ENCODE results near the gene DYRK3.
"Not testable (repeated sequence)": the region's sequence is repeated elsewhere in the genome, so short reads cannot be mapped to it uniquely, and the experiment has no call there.

DYRK3 gene

DNA sequence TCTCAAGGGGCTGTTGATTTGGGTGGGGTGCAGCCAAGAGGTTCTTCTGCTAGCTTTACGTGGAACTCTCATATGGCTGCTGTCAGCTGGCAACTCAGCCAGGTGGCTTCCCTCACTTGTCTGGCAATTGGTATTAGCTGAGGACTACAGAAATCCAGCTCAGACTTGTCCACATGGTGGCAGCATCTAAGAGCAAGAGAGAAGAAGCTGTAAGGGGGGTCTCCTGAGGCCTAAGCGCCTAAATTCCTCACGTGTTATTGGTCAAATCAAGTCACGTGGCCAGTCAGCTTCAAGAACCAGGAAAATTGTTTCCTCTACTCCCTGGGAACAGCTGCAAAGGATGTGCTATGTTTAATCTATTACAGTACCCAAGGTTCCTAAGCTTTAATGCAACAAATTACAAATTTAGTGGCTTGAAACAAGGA lies 4.2 kb upstream of the DYRK3 start:
- DNase-seq (ENCODE audit: low read depth) = peak; percentile 81

DNA sequence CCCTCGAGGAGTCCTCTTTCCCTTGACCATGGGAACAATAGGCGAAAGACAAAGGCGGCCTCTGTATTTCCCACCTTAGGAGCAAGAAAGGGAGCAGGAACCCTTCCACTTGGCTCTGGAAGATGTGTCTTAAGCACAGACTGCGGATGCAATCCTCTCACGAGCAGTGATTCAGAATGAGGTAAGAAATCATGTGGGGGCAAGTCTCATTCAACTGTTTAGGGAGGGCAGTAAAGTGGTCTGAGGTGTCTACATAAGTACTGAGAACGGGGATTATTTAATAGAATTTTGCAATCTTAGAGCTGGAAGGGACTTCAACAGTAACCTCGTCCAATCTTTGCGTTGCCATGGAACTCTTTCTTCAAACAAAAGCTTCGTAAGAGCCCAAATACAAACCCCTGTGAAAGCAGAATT lies 1.6 kb upstream of the DYRK3 start:
- peak; percentile 75 for DNase-seq (ENCODE audit: low read depth)

DNA sequence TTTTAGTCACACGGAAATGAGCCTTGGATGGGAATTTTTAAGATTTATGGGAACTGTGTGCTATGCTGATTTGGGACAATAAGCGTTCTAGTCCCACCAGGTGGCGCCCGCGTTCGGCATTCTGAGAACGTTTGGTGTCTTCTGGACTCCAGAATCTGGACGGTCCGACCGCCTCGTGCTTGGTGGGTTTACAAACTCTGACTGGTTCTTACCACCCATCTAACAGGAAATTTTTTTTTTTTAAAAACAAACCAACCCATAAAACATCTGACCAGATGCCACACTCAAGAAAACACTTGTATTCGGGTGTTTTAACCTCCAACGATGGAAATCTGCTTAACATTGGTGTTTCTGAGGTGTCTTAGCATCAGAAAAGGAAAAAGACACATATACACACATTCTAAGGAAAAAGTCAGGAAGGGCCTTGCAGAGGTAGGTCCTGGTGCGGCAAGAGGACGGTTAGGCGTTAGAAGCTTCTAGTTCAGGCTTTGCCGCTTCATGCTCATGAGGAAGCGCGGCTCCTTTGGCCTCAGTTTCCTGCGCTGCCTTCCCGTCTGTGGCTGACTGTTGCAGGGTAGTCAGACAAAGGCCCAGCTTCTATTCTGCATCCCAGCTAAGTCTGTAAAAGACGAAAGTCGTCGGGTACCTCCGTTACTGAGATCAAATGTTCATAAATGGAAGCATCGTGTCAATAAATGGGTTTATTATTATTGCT lies 814 bp upstream of the DYRK3 start:
- DNase-seq (ENCODE audit: low read depth) = peak; percentile 86

DNA sequence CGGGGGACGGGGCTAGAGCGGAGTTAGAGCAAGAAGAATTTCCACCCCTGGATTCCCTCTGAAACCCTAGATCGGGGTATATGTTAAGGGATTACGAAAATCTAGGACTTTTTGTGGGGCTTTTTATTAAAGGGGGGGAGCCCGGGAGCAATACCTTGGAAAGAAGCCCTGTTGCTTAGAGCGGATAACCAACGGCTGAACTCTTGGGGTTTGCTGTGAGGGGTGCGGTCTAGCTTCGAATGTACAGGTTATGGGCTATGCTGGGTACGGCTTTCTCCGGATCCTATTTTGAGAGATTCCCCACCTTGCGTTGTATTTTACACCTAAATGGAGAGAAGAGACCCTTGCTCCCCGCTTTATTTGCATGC lies 626 bp downstream of the DYRK3 start:
- DNase-seq (ENCODE audit: low read depth) = no peak

DNA sequence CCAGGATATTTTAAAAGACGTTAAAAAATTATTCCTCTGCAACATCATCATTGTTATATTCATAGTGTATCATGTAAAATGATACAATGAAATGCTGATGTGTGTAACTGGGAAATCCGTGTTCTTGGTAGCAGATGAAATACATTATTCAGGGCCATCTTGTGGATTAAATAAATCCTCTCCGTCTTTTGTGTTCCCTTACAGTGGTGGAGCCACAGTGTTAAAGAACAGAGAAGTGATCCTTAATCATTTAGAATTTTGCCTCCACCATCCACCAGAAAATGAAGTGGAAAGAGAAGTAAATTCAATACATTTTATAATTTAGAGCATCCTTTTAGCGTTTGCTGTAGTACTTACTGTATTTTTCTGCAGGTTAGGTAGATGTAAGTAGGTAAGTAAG lies 1.3 kb downstream of the DYRK3 start:
- DNase-seq (ENCODE audit: low read depth) = no peak

DNA sequence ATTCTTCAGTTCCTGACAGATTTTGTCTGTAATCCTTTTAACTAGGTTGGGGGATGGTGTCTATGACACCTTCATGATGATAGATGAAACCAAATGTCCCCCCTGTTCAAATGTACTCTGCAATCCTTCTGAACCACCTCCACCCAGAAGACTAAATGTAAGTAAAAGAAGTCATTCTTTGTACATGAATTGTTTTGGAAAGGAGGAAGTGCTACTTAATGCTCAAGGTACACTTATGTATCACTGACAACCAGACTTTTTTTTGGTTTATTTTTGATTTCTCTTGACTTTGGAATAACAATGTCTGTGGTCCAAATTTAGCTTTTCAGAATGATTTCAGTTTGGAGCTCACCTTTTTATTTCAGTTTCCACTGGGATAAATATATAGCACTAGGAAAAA lies 2.3 kb downstream of the DYRK3 start:
- DNase-seq (ENCODE audit: low read depth) = no peak

DNA sequence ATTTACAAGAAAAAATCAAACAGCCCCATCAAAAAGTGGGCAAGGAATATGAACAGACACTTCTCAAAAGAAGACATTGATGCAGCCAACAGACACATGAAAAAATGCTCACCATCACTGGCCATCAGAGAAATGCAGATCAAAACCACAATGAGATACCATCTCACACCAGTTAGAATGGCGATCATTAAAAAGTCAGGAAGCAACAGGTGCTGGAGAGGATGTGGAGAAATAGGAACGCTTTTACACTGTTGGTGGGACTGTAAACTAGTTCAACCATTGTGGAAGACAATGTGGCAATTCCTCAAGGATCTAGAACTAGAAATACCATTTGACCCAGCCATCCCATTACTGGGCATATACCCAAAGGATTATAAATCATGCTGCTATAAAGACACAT lies 6.7 kb downstream of the DYRK3 start:
- not testable (repeated sequence) for DNase-seq (ENCODE audit: low read depth)

DNA sequence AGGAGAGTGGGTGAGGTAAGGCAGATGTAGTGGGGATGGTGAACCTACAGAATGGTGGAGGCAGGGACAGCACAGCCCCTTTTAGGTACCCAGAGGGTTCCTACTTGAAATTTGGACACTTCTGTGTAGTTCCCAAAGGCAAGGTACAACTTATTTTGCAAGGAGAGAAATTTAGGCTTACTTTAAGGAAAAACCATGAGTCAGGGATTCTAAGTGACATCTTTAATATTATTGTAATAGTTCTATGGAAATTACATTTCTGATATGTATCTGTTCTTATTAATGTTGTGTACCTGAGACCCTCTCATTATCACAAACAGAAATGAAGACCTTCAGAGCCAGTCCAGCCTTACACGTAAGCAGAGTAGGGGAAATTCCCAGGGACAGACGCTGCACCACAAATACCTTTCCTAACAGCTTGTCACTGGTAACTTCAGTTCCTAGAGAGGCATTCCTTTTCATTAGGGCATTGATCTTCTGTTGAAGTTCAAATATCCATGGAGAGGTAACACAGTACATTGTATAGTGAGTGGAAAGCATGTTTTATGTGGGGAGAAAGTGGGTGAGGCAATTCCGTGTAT lies 7.9 kb downstream of the DYRK3 start:
- DNase-seq (ENCODE audit: low read depth) = no peak

DNA sequence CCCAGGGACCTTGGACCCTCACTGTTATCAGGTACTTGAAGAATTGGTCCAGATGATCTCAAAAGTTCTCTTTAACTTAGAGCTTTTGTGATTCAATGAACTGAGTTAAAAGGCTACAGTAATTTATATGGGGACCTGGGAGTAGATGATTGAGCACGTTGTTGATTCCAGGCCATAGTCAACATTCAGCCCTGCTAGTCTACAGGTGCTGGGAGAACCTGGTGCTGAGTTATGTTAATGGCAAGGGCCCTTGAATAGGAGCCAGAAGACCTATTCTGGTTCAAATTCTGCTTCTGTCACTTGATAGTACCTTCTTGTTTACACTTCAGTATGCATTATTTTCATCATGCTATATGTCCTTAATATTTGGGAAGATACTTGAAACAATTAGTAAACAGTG lies 11.2 kb downstream of the DYRK3 start:
- no peak for DNase-seq (ENCODE audit: low read depth)

DNA sequence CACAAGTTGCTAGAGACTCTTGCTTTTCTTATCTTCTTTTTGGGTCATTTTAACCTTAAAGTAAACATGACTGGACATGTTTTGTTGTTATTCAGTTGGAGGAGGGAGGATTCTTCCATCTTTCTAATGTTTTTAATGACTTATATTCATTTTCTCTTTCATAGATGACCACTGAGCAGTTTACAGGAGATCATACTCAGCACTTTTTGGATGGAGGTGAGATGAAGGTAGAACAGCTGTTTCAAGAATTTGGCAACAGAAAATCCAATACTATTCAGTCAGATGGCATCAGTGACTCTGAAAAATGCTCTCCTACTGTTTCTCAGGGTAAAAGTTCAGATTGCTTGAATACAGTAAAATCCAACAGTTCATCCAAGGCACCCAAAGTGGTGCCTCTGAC lies 11.9 kb downstream of the DYRK3 start:
- no peak for DNase-seq (ENCODE audit: low read depth)

DNA sequence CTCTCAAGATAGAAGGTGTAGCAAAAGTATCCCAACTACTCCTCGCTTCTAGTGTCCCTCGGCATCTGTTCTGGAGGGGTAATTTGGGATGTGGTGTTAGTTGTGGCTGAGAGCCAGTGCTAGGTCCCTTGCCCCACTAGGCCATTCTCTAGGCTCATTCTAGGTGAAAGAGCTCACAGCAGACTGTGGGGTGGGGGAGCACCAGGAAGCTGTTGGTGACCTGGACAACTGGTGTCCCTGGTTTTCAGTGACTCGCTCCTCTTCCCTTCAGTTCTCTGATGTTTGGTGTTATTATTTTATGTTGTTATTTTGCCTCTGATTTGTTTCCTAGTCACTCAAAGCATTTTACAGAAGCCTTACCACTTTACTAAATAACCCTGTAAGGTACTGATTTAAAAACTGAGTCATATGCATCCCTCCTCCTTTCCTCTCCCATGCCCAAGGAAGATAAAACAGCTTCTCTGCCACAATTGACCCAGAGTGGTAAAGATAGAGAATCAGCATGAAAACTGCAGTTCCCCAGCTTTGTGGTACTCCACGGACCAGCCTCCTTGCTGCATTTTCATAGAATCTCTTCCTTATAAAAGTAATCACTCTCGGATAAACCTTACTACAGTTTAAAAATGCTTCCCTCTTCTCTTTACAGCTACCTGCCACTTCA lies 14.1 kb downstream of the DYRK3 start:
- no peak for DNase-seq (ENCODE audit: low read depth)

DNA sequence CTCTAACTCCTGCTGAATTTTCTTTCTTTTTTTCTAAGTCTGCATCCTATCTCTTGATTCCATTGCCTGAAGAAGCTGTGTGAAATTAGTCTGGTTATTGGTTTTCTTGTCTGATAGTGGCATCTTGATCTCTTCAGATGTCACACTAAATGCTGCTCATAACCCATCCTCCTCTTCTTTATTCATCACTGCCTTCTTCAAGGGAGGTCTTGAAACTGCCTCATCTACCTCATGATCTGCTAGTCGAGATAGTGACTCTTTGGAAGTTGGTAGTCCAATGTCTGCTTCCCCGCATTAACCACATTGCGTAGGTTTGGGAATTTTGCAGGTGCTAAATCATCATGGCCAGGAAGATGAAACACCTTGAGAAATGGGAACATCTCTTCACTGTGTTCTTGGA lies 15.7 kb downstream of the DYRK3 start:
- no peak for DNase-seq (ENCODE audit: low read depth)

DNA sequence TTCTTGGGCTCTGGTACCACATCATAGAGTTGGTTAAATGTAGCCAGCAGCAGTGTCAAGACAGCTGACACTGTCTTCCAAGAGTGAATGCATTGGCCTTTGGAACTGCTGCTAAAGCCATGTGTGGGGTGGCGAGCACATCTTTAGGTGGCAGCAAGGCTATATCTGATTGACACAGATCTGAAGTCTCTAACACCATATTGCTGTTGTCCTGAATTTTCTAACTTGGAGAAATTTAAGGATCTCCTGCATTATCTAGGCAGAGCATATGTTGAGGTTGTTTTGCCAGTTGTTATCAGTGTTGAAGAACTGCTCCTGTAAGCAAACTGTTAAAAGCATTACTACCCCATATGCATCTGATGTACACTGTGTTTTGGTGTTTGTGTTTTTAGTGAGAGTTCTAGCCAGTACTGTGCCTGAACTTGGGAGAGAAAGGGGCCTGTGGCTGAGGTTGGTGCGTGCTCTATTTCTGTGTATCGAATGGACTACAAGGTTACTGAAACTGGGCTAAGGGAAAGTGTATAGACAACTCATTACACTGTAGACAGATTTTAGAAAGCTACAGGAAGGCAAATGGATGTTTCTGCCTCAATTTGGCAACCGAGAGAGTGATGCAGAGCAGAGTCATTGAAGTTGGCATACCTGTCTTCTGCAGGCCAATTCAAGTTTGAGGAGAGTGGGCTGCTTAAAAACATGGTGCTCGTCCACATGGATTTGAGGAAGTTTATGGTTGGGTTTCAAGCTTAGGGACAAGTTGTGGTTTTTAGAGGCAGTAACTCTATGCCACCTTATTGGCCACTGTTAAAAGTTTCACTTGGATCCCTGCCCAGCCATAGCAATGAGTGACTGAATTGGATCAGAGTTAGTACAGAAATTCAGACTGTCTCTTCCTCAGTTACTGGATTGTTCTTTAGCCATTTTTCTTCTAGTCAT lies 16.9 kb downstream of the DYRK3 start:
- no peak for DNase-seq (ENCODE audit: low read depth)

DNA sequence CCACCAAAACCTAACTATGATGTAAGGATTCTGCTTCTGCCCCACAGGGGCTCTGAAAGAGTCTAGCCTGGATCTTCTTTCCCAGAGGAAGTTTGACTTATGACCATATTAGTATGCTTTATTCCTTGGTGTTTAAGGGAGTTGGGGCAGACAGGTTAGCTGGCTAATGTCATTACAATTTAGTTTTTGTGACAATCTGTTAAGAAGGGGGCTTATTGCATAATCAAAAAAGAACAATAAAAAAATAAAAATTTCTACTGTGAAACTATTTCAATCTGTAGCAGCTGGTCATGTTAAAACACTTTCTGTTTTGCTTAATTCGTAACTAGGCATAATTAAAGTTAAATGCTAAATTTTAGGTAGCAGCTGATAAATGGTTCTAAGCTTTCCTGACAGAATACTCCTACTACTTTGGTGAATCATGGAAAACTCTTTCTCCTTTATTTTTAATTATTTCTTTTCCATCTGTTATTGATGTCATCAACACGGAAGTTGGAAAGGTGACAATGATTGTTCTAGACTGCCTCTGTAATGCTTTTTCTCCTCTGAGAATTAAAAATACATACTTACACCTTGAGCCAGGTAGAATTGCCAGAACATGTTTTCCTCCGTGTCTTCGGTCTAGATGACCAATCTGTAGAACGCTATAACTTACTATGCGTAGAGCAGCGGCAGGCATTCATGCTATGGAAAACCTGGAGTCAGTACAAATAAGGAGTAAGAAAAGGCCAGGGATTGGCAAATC lies 18.6 kb downstream of the DYRK3 start:
- no peak for DNase-seq (ENCODE audit: low read depth)

DNA sequence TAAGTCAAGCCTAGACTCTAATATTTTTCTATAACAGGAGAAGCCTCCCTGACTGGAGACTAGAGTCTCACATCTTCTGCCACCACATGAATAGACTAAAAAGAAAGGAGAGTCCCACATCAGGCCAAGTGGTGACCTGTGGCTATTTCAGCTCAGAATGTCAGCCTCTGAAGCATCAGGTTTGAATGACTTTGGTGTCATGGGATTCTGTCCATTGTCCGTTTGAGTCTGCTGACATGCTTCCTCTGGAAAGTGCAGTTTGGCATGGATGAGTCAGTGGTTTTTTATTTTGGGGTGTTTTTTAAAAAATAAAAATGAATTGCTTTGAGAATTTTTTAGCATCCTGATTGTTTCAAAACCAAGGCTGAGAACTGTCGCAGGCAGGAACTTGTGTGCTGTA lies 19.5 kb downstream of the DYRK3 start:
- DNase-seq (ENCODE audit: low read depth) = no peak

DNA sequence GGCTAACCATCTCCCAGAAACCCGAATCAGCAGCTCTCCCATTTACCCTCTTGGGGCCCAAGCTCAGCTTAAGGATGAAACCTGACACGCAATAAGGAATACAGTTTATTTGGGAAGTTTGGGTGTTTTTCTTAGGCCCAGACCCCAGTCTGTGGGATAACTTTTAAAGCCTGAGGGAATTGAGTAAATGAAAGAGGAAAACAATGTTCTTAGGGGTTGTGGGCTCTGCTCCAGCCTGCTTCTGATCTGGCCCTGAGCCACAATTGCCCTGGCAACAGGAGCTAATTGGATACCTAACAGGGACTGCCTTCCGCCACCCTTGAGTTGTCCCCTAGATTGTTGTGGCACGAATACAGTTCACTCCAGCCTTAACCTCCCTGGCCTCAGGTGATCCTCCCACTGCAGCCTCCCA lies 20.1 kb downstream of the DYRK3 start:
- DNase-seq (ENCODE audit: low read depth) = no peak

DNA sequence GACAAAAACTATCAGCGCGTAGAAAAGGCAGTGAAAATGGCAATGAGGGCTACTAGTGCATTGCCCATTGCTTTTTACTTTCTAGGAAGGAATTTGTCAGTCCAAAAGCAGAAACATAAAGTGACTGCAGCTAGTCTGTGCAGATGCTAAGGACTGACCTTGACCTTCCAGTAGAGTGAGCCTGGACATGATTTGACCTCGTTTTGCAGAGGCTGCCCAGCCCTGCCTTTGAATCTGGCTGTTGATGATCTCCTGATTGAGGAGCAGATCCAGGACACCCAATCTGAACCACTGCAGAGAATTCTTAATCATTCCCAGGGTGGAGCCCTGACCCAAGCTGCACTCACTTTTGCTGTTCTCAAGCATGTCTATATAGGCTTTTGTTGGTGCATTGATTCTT lies 21.6 kb downstream of the DYRK3 start:
- DNase-seq (ENCODE audit: low read depth) = no peak

DNA sequence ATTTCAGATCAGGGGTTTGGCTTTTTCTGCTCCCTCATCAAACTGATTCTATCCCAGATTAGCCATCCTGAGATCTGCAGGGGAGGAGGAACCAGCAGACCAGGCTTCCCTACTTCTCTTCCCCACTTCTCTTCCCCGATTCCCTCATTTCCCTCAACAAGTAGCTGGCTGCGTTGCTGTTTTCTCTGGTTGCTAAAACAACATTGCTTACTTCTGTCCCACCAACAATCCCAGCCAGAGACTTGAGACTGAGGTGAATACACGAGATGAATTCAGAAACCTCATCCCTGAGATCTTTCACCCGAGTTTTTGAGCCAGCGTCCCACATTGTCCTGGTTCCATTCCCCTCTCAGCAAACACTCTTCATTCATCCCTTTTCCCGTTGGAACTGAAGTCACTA lies 22.4 kb downstream of the DYRK3 start:
- no peak for DNase-seq (ENCODE audit: low read depth)

DNA sequence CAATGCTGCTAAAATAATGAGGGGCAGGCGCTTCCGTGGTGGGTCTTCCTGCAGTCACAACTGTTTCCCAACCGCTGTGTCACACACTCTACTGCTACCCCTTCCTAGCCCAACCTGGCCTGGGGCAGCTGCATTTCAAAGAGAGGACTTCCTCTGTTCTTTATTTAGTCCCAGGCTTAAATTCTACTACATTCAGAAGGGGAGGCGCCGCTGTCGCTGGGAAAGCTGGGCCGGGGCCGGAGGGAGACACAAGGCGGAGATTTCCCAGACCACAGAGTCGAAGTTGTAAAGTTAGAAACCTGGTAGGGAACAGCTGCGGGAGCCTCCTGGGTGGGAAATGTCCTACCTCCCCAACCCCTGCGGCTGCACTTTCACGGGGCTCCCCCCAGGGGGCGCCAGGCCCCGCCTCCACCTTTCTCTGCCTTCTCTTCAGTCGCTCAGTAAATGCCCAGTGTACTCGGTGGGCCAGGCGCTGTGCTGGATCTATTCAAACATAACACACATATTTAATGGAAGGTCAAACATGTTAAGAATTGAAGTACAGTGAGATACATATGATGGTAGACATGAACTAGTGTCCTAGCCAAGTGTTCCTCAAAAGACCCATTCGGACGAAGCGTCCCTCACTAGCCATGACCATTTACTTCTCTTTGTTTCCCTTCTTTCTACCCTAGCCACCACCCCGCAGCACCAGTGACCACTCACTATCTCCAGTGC lies 23.1 kb downstream of the DYRK3 start:
- no peak for DNase-seq (ENCODE audit: low read depth)

DNA sequence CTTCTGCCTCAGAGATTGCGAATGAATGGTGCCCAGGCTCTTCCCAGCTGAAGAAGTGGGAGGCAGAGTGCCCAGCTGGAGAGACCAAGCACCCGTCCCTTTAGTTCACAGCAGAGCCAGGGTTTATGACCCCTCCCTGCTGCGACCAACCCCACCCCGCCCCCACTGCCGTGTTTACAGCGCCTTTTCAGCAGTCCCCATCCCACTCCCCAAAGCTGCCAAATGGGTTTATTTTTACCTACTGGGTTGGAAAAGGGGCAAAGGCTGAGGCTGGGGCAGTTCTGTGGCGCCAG lies 23.6 kb downstream of the DYRK3 start:
- no peak for DNase-seq (ENCODE audit: low read depth)

DNA sequence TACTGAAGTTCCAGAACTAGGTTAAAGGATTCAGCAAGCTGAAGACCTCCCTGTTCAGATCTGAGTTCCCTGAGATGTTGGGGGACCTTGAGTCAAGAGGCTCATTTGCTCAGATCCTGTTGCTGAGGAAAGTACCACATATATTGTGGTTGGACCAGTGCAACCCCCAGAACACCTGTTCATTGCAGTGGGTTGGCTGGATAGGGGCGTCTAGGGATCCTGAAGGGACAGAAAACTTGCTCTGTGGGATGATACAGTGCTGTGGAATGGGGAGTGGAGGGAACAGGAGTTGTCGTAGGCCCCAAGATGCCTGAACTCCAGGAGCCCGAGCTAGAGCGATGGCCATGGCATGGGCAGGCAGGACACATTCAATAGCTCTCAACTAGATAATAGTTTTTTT lies 24.8 kb downstream of the DYRK3 start:
- no peak for DNase-seq (ENCODE audit: low read depth)

Measured in fibroblast of the conjunctiva (primary cell).